HCT116 (cell line): ENCODE results near the gene PHF11. TPM values are rescaled to one million over a fixed set of nuclear protein-coding genes. Genes with fewer than 3 reads are reported as not detected.

Experiments
- ATAC-seq: fragments of 200-7000 bp; cut with Tn5 transposase; 2 replicates; pipeline ENCODE4 v1.9.1; 2020; ENCODE audit warnings: mild to moderate bottlenecking, moderate library complexity
- BruUV-seq: library from RNA; stranded (reverse); fragments of 400-500 nt; replicated peaks from 2 replicates; lab custom pipeline; 2021; lab: Mats Ljungman, UMichigan
- CTCF ChIA-PET: fragments of 300-600 bp; sonication (Branson Sonifier 250); formaldehyde crosslinking; loops from one replicate; lab custom pipeline; 2021; ENCODE audit warnings: antibody characterized with exemption; lab: Charles Lee
- POLR2A ChIA-PET: fragments of 300-600, 350-600 bp; sonication (Branson Sonifier 250); formaldehyde crosslinking; loops from one replicate; lab custom pipeline; 2021; ENCODE audit warnings: antibody characterized with exemption; lab: Charles Lee
- RAD21 ChIA-PET, 2 experiments: fragments of 300-600 bp; sonication (Branson Sonifier 250); formaldehyde crosslinking; loops; one replicate each; lab custom pipeline; 2023; ENCODE audit warnings: low total read pairs in 2 of 2; ENCODE audit not compliant: uncharacterized antibody in 2 of 2, unreplicated experiment in 2 of 2, low non-redundant PET in 1 of 2; lab: Charles Lee
- DNase-seq: peaks from one replicate; pipeline ENCODE4 v3.0.0-alpha.2; 2010; ENCODE audit warnings: low read depth, low spot score
- H2AFZ ChIP-seq: fragments of 200-600 bp; shearing (Covaris generic), sonication (generic); 2 replicates; pipeline ENCODE4 v1.6.1; 2017; ENCODE audit warnings: low read depth, mixed run types, mixed read lengths, antibody characterized with exemption, low read length; ENCODE audit not compliant: poor library complexity, severe bottlenecking
- H3K27ac ChIP-seq: 2 replicates; pipeline ENCODE4 v1.5.1; 2012; ENCODE audit warnings: low read depth, low read length
- H3K27me3 ChIP-seq: fragments of 200-600 bp; sonication (generic); 2 replicates; pipeline ENCODE4 v1.6.1; 2016; ENCODE audit warnings: mixed run types, low read length, mixed read lengths; ENCODE audit not compliant: insufficient read depth
- H3K36me3 ChIP-seq, 2 experiments: fragments of 200-500 bp in 1 of 2; fragments of 200-600 bp in 1 of 2; sonication (Bioruptor generic) in 1 of 2; sonication (generic) in 1 of 2; 2 replicates each; pipeline versions ENCODE4 v1.5.1 to v1.6.1; 2014 to 2016; ENCODE audit warnings: low read length in 2 of 2, inconsistent platforms in 1 of 2, mixed read lengths in 1 of 2, mixed run types in 1 of 2; ENCODE audit not compliant: insufficient read depth in 2 of 2, control insufficient read depth in 1 of 2
- H3K4me1 ChIP-seq, 2 experiments: fragments of 200-600 bp in 1 of 2; sonication (generic) in 1 of 2; 2 replicates each; pipeline versions ENCODE4 v1.5.1 to v1.6.1; 2012 to 2017; ENCODE audit warnings: low read length in 2 of 2, inconsistent platforms in 1 of 2, mild to moderate bottlenecking in 1 of 2, mixed read lengths in 1 of 2, mixed run types in 1 of 2, moderate library complexity in 1 of 2; ENCODE audit not compliant: insufficient read depth in 2 of 2, control insufficient read depth in 1 of 2
- H3K4me2 ChIP-seq: fragments of 200-600 bp; sonication (generic); 2 replicates; pipeline ENCODE4 v1.6.1; 2017; ENCODE audit warnings: mixed run types, low read length, mixed read lengths
- H3K4me3 ChIP-seq, 2 experiments: fragments of 200-600 bp in 1 of 2; sonication (generic) in 1 of 2; replicated peaks in 1 of 2; 2 replicates each; pipeline ENCODE4 v1.5.1; 2011 to 2016; ENCODE audit warnings: low read length in 2 of 2, control low read depth in 1 of 2, low read depth in 1 of 2, mild to moderate bottlenecking in 1 of 2, mixed read lengths in 1 of 2, mixed run types in 1 of 2
- H3K79me2 ChIP-seq: fragments of 200-600 bp; sonication (generic); 2 replicates; pipeline ENCODE4 v1.6.1; 2017; ENCODE audit warnings: mild to moderate bottlenecking, mixed run types, low read length, moderate library complexity, mixed read lengths; ENCODE audit not compliant: insufficient read depth
- H3K9ac ChIP-seq: fragments of 200-600 bp; sonication (generic); 2 replicates; pipeline ENCODE4 v1.6.1; 2016; ENCODE audit warnings: low read length, mixed read lengths
- H3K9me2 ChIP-seq: fragments of 200-600 bp; sonication (generic), shearing (Covaris generic); 2 replicates; pipeline ENCODE4 v1.6.1; 2017; ENCODE audit warnings: mixed run types, mild to moderate bottlenecking, moderate library complexity; ENCODE audit not compliant: insufficient read depth
- H3K9me3 ChIP-seq, 2 experiments: fragments of 200-500 bp in 1 of 2; fragments of 200-600 bp in 1 of 2; sonication (Bioruptor generic) in 1 of 2; sonication (generic) in 1 of 2; 2 replicates each; pipeline ENCODE4 v1.6.1; 2014 to 2017; ENCODE audit warnings: low read length in 2 of 2, mixed read lengths in 2 of 2, inconsistent platforms in 1 of 2, low read depth in 1 of 2, mild to moderate bottlenecking in 1 of 2, mixed run types in 1 of 2, moderate library complexity in 1 of 2; ENCODE audit not compliant: control insufficient read depth in 1 of 2, insufficient read depth in 1 of 2
- H4K20me1 ChIP-seq: fragments of 200-600 bp; sonication (generic), shearing (Covaris generic); 2 replicates; pipeline ENCODE4 v1.6.1; 2017; ENCODE audit warnings: mixed run types, mild to moderate bottlenecking, moderate library complexity; ENCODE audit not compliant: insufficient read depth
- CTCF ChIP-seq, 3 experiments: fragments of 200-600 bp in 1 of 3; sonication (generic) in 1 of 3; IDR thresholded peaks in 2 of 3; conservative IDR thresholded peaks in 1 of 3; 2 replicates each; pipeline ENCODE4 v1.5.1; 2012 to 2017; ENCODE audit warnings: low read depth in 2 of 3, low read length in 2 of 3, antibody characterized with exemption in 1 of 3, borderline replicate concordance in 1 of 3, control low read depth in 1 of 3, mild to moderate bottlenecking in 1 of 3, mixed read lengths in 1 of 3, mixed run types in 1 of 3, moderate library complexity in 1 of 3; ENCODE audit not compliant: insufficient read depth in 1 of 3
- FOSL1 ChIP-seq: IDR thresholded peaks from 2 replicates; pipeline ENCODE4 v1.6.1; 2012; ENCODE audit warnings: low read depth
- POLR2AphosphoS5 ChIP-seq: IDR thresholded peaks from 2 replicates; pipeline ENCODE4 v1.6.1; 2011; ENCODE audit warnings: mild to moderate bottlenecking, low read depth, low read length, moderate library complexity
- ZFX ChIP-seq: fragments of 450-650 bp; IDR thresholded peaks from 2 replicates; pipeline ENCODE4 v1.6.1; 2017
- intact Hi-C: fragments of 100-400 bp; cut with micrococcal nuclease; formaldehyde crosslinking; loops from 2 replicates; pipeline ENCODE4 v1.10.0; 2022
- total RNA-seq: library from RNA; stranded (reverse); gene quantifications from one replicate; pipeline ENCODE4 v1.2.1, GENCODE V29; 2021; ENCODE audit not compliant: unreplicated experiment

The PHF11 gene
- total RNA-seq, 1 experiment from 2014 or later: 12.1 TPM

GRCh38 chr13:49549289-49549688 is 53.5 kb downstream of the PHF11 start:
- H3K4me1 ChIP-seq: no peaks in the 10 kb centered on the region
- peak in 2 of 3 experiments; percentile 42 to 44; a peak in 4 of 6 replicates for TF ChIP-seq CTCF (IDR thresholded peaks at IDR 0.05 in 2 of 3, conservative IDR thresholded peaks at IDR 0.05 in 1 of 3; ENCODE audit: borderline replicate concordance in 1 of 3, insufficient read depth in 1 of 3, low read depth in 2 of 3, low read length in 2 of 3)
- no peak for TF ChIP-seq POLR2AphosphoS5
- intact Hi-C loops: no loop called here
- no peaks in the 10 kb centered on the region for H3K27me3 ChIP-seq
- no peaks in the 10 kb centered on the region for H3K79me2 ChIP-seq
- no peak overlapping the region for H3K9ac ChIP-seq
- H2AFZ ChIP-seq: no peak overlapping the region
- H3K4me3 ChIP-seq: no peak overlapping the region
- ATAC-seq (0 out of 2 replicates have a peak, but pooled peaks have one; percentile 44), DNase-seq (no peak)
- ChIA-PET POLR2A (no interaction called here), RAD21 (no interaction called here), CTCF (no interaction called here)
- H3K4me2 ChIP-seq: no peak overlapping the region
- H3K27ac ChIP-seq: no peak overlapping the region
- no peaks in the 10 kb centered on the region for H4K20me1 ChIP-seq
- BruUV-seq: no TSS peak
- H3K9me3 ChIP-seq: no peaks in the 10 kb centered on the region
- H3K9me2 ChIP-seq: no peaks in the 10 kb centered on the region
- peaks cover 0 to 3% of the 10 kb centered on the region in 2 experiments; a peak in 2 of 4 replicates for H3K36me3 ChIP-seq

GRCh38 chr13:49550942-49551644 is 55.3 kb downstream of the PHF11 start:
- Histone ChIP-seq H3K27me3 (no peaks in the 10 kb centered on the region), H3K9me2 (no peaks in the 10 kb centered on the region), H3K4me2 (no peak overlapping the region), H3K4me3 (no peak overlapping the region), H3K36me3 (peaks cover 0 to 3% of the 10 kb centered on the region in 2 experiments; a peak in 2 of 4 replicates), H2AFZ (no peak overlapping the region), H3K79me2 (no peaks in the 10 kb centered on the region), H4K20me1 (no peaks in the 10 kb centered on the region), H3K27ac (no peak overlapping the region), H3K4me1 (no peaks in the 10 kb centered on the region), H3K9ac (no peak overlapping the region), H3K9me3 (no peaks in the 10 kb centered on the region)
- CTCF ChIA-PET: no interaction called here
- ATAC-seq: no peak
- RAD21 ChIA-PET: no interaction called here
- BruUV-seq: no TSS peak
- TF ChIP-seq ZFX (no peak), FOSL1 (no peak)
- POLR2A ChIA-PET: interaction anchor here (0.6 kb wide), 1 partner anchor 11 kb away, joined by 4 read pairs; no protein-coding TSS in a partner anchor
- no peak for DNase-seq
- intact Hi-C loops: no loop called here
